Mesendoderm (in vitro differentiated cells): ENCODE results near the gene MUC6.

ENCODE experiments used
- DNase-seq: peaks from one replicate; pipeline ENCODE4 v3.0.0; 2013
- H2AK5ac ChIP-seq: 2 replicates; pipeline ENCODE4 v1.6.1; 2013; ENCODE audit warnings: low read length, inconsistent platforms
- H2BK120ac ChIP-seq: 2 replicates; pipeline ENCODE4 v1.6.1; 2013; ENCODE audit warnings: low read depth, mild to moderate bottlenecking, low read length, moderate library complexity, mixed read lengths
- H2BK15ac ChIP-seq: replicated peaks from 2 replicates; pipeline ENCODE4 v1.6.1; 2013; ENCODE audit warnings: low read depth, mild to moderate bottlenecking, moderate library complexity
- H2BK5ac ChIP-seq: 2 replicates; pipeline ENCODE4 v1.6.1; 2013; ENCODE audit warnings: low read length, inconsistent platforms
- H3K18ac ChIP-seq: 2 replicates; pipeline ENCODE4 v1.6.1; 2013; ENCODE audit warnings: mild to moderate bottlenecking, low read length, mixed read lengths
- H3K23ac ChIP-seq: one replicate; pipeline ENCODE4 v1.6.1; 2013; ENCODE audit warnings: low read length
- H3K27ac ChIP-seq: 2 replicates; pipeline ENCODE4 v1.5.1; 2013; ENCODE audit warnings: low read depth, mild to moderate bottlenecking, inconsistent platforms, low read length, moderate library complexity
- H3K27me3 ChIP-seq: 2 replicates; pipeline ENCODE4 v1.6.1; 2013; ENCODE audit warnings: low read length, control low read depth, mild to moderate bottlenecking, inconsistent platforms; ENCODE audit not compliant: insufficient read depth, poor library complexity
- H3K36me3 ChIP-seq: 2 replicates; pipeline ENCODE4 v1.6.1; 2013; ENCODE audit warnings: low read length, inconsistent platforms; ENCODE audit not compliant: control insufficient read depth, insufficient read depth
- H3K4ac ChIP-seq: one replicate; pipeline ENCODE4 v1.6.1; 2013; ENCODE audit warnings: low read depth, mild to moderate bottlenecking, low read length, moderate library complexity
- H3K4me1 ChIP-seq: 2 replicates; pipeline ENCODE4 v1.6.1; 2013; ENCODE audit warnings: low read depth, low read length, inconsistent platforms; ENCODE audit not compliant: control insufficient read depth
- H3K4me2 ChIP-seq: 2 replicates; pipeline ENCODE4 v1.6.1; 2013; ENCODE audit warnings: low read length
- H3K4me3 ChIP-seq: 2 replicates; pipeline ENCODE4 v1.5.1; 2013; ENCODE audit warnings: mild to moderate bottlenecking, low read length
- H3K56ac ChIP-seq: one replicate; pipeline ENCODE4 v1.6.1; 2013; ENCODE audit warnings: low read length
- H3K79me1 ChIP-seq: 2 replicates; pipeline ENCODE4 v1.6.1; 2013; ENCODE audit warnings: low read length, inconsistent platforms
- H3K79me2 ChIP-seq: 2 replicates; pipeline ENCODE4 v1.6.1; 2013; ENCODE audit warnings: mild to moderate bottlenecking, low read length; ENCODE audit not compliant: control insufficient read depth, insufficient read depth
- H3K9ac ChIP-seq: 2 replicates; pipeline ENCODE4 v1.6.1; 2013; ENCODE audit warnings: low read length, inconsistent platforms
- H4K5ac ChIP-seq: one replicate; pipeline ENCODE4 v1.6.1; 2013; ENCODE audit warnings: low read length
- H4K8ac ChIP-seq: one replicate; pipeline ENCODE4 v1.6.1; 2013; ENCODE audit warnings: low read depth, mild to moderate bottlenecking, control low read depth, low read length, moderate library complexity
- WGBS: extraction: QIAGEN DNeasy Blood & Tissue Kit; methylation state at CpG from one replicate; pipeline ENCODE4 v1.1.7; 2013; ENCODE audit warnings: low lambda C conversion rate, missing lambda C conversion rate; ENCODE audit not compliant: insufficient coverage; ENCODE audit errors: extremely low coverage; 5-methylcytosine and 5-hydroxymethylcytosine counted together

MUC6 gene

DNA sequence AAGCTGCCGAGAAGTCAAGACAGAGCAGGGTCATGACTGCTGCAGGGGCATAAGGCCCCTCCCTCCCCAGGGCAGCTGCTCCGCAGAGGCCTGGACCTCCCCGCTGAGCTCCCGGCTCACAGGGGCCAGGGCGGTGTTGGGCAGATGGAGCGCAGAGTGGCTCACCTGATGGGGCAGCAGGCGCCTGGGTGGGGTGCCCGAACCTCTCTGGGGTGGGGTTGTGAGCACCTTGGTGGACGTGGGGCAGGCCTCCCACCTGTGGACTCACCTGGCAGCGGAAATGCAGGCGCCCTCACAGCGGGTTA lies 22.9 kb downstream of the MUC6 start:
- H3K27ac ChIP-seq, result no peak overlapping the region
- no peak overlapping the region for H3K23ac ChIP-seq
- H3K18ac ChIP-seq, result no peak overlapping the region
- DNase-seq, result no peak
- H3K56ac ChIP-seq, result no peak overlapping the region
- WGBS, result no CpG with 5 or more reads among the region's 12 CpGs
- no peaks in the 10 kb centered on the region for H3K27me3 ChIP-seq
- no peak overlapping the region for H2BK15ac ChIP-seq
- H3K9ac ChIP-seq, result no peak overlapping the region
- no peaks in the 10 kb centered on the region for H3K4me1 ChIP-seq
- H2BK120ac ChIP-seq, result no peak overlapping the region
- H3K79me2 ChIP-seq, result no peaks in the 10 kb centered on the region
- H3K4ac ChIP-seq, result no peak overlapping the region
- H3K79me1 ChIP-seq, result peaks cover 11% of the 10 kb centered on the region
- H4K5ac ChIP-seq, result no peak overlapping the region
- H2AK5ac ChIP-seq, result no peak overlapping the region
- no peak overlapping the region for H2BK5ac ChIP-seq
- H3K4me2 ChIP-seq, result no peak overlapping the region
- H3K36me3 ChIP-seq, result peaks cover 10% of the 10 kb centered on the region
- no peak overlapping the region for H3K4me3 ChIP-seq
- H4K8ac ChIP-seq, result no peak overlapping the region

DNA sequence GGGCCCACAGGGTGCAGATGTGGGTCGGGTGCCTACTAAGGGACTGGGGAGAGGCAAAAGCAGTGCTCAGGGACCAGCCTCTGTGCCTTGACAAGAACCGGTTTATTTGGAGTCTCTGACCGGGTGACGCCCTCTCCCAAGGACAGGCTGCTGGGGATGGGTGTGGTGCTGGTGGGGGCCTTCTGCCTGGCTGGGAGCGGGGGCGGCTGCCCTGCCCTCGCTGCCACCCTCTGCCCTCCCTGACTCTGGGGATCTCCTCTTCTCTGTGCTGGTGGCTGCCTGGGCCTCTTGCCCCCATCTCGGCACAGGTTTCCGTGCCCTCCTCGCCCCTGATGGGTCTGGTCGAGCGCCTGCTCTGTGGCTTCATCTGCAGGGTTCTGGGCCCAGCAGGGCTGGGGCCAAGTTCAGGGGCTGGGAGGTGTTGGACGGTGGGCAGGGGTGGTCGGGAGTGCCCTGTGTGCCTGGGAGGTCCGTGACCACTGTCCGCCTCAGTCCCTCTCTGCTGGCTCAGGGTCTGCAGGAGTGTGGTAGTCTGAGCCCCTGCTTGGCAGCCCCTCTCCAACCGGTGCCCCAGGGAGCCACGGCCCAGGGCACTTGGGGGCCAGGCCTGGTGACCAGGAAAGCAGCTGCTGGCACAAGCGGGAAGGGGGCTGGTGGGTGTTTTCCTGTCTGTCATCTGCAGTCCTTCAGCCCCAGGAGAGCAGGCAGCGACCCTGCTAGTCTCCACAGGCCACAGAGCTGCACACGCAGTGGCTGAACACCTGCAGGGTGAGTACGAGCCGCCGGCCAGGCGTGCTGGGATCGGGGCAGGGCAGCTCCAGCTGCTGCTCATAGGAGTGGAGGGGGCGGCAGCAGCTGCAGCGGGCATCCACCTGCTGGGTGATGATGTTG lies 23.5 kb downstream of the MUC6 start:
- H2BK5ac ChIP-seq, result no peak overlapping the region
- no peak overlapping the region for H3K27ac ChIP-seq
- H4K8ac ChIP-seq, result no peak overlapping the region
- no peak overlapping the region for H2BK120ac ChIP-seq
- no peaks in the 10 kb centered on the region for H3K79me2 ChIP-seq
- WGBS, result no CpG with 5 or more reads among the region's 28 CpGs
- no peaks in the 10 kb centered on the region for H3K4me1 ChIP-seq
- no peak overlapping the region for H2AK5ac ChIP-seq
- H3K9ac ChIP-seq, result no peak overlapping the region
- H3K56ac ChIP-seq, result no peak overlapping the region
- H3K18ac ChIP-seq, result no peak overlapping the region
- H3K27me3 ChIP-seq, result no peaks in the 10 kb centered on the region
- no peak overlapping the region for H4K5ac ChIP-seq
- no peak overlapping the region for H3K4me2 ChIP-seq
- no peak overlapping the region for H3K4ac ChIP-seq
- DNase-seq, result no peak
- H3K79me1 ChIP-seq, result peaks cover 11% of the 10 kb centered on the region
- no peak overlapping the region for H3K23ac ChIP-seq
- H3K36me3 ChIP-seq, result peaks cover 10% of the 10 kb centered on the region
- no peak overlapping the region for H3K4me3 ChIP-seq
- no peak overlapping the region for H2BK15ac ChIP-seq

DNA sequence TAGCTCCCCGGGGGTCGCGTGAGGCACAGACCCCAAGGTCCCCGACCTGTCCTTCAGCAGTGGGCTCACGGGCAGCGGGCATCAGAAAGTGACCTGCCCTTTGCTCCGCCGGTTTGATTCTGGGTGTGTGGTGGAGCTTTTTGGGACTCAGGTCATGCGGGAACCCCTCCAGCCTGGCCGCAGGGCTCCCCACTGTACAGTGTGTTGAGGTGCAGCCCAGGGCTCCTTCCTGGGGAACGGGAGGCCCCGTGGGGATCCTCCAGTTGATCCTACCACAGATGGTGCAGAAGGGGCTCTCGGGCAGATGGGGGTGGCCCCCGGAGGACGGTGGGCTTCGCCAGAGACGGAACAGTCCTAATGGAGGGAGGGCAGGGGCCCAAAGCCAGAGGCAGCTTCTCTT lies 24.2 kb downstream of the MUC6 start:
- no CpG with 5 or more reads among the region's 17 CpGs for WGBS
- no peaks in the 10 kb centered on the region for H3K4me1 ChIP-seq
- no peak overlapping the region for H3K4me2 ChIP-seq
- H2AK5ac ChIP-seq, result no peak overlapping the region
- H3K79me2 ChIP-seq, result no peaks in the 10 kb centered on the region
- no peak overlapping the region for H3K4me3 ChIP-seq
- H2BK120ac ChIP-seq, result no peak overlapping the region
- H2BK5ac ChIP-seq, result no peak overlapping the region
- H4K5ac ChIP-seq, result no peak overlapping the region
- H4K8ac ChIP-seq, result no peak overlapping the region
- H3K18ac ChIP-seq, result no peak overlapping the region
- H3K56ac ChIP-seq, result no peak overlapping the region
- peaks cover 10% of the 10 kb centered on the region for H3K36me3 ChIP-seq
- H3K27me3 ChIP-seq, result no peaks in the 10 kb centered on the region
- no peak overlapping the region for H3K4ac ChIP-seq
- H3K79me1 ChIP-seq, result peaks cover 8% of the 10 kb centered on the region
- H3K27ac ChIP-seq, result no peak overlapping the region
- no peak overlapping the region for H2BK15ac ChIP-seq
- H3K9ac ChIP-seq, result no peak overlapping the region
- DNase-seq, result no peak
- H3K23ac ChIP-seq, result no peak overlapping the region

DNA sequence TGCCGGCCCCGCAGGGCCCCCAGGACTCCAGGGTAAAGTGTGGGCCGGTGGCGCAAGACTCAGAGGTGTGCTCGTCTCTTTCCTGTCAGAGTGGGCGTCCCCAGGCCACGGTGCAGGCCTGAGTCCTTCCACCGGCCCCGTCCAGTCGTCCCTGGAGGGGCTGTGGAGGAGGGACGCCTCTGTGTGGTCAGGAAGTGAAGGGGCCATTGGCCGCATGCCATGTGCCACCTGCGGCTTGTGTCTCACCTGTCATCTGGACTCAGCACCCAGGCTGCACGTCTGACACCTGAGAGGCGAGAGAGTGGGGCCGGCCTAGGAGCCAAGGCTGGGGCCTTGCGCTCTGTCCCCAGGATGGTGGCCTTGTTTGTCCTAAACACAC lies 25.2 kb downstream of the MUC6 start:
- H3K56ac ChIP-seq, result no peak overlapping the region
- H3K79me1 ChIP-seq, result no peaks in the 10 kb centered on the region
- DNase-seq, result no peak
- no peak overlapping the region for H3K4ac ChIP-seq
- H3K36me3 ChIP-seq, result peaks cover 13% of the 10 kb centered on the region
- H4K5ac ChIP-seq, result no peak overlapping the region
- H3K9ac ChIP-seq, result no peak overlapping the region
- no peaks in the 10 kb centered on the region for H3K27me3 ChIP-seq
- no CpG with 5 or more reads among the region's 17 CpGs for WGBS
- H2BK5ac ChIP-seq, result no peak overlapping the region
- H2AK5ac ChIP-seq, result no peak overlapping the region
- no peak overlapping the region for H3K4me3 ChIP-seq
- H3K23ac ChIP-seq, result no peak overlapping the region
- no peak overlapping the region for H3K27ac ChIP-seq
- H3K79me2 ChIP-seq, result no peaks in the 10 kb centered on the region
- H4K8ac ChIP-seq, result no peak overlapping the region
- H2BK15ac ChIP-seq, result no peak overlapping the region
- H2BK120ac ChIP-seq, result no peak overlapping the region
- H3K4me1 ChIP-seq, result no peaks in the 10 kb centered on the region
- no peak overlapping the region for H3K4me2 ChIP-seq
- H3K18ac ChIP-seq, result no peak overlapping the region

DNA sequence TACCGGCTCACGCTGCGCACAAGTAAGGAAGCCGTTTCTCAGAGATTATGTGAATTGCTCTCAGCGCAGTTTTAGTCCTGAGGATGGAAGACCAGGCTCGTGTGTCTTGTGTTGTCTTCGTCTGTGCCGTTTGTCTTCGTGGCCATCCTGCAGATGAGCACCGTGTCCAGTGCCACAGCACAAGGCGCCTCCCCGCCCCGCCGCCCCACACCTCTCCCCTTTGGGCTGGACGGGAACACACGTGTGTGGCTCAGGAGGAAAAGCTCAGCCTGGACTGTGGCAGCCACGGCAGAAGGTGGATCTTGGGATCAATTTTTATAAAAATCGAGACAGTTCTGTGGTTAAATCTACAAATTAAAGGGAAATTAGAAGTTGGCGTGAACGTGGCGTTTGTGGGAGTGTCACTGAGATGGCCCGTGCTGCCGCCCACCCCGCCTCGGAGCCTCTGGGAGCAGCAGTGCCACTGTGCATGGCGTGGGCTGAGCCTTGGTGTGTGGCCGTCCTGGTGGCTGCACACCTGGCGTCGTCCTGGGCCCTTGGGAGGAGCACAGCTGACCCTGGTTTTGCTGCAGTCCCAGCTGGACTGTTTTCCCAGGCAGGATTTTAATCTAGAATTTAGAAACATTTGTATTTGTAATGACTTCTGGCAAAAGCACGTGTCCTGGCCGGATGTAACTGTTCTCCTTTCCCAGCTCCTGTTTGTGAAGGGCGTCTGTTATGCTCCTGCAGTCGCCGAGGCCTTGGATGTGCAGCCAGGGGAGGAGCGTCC lies 25.8 kb downstream of the MUC6 start:
- no peak for DNase-seq
- Histone ChIP-seq H3K79me1 (no peaks in the 10 kb centered on the region), H3K56ac (no peak overlapping the region), H2AK5ac (no peak overlapping the region), H3K18ac (no peak overlapping the region), H3K36me3 (peaks cover 13% of the 10 kb centered on the region), H3K4me1 (no peaks in the 10 kb centered on the region), H3K79me2 (no peaks in the 10 kb centered on the region), H4K5ac (no peak overlapping the region), H3K4ac (no peak overlapping the region), H4K8ac (no peak overlapping the region), H3K27ac (no peak overlapping the region), H3K27me3 (no peaks in the 10 kb centered on the region), H2BK5ac (no peak overlapping the region), H3K4me3 (no peak overlapping the region), H2BK120ac (no peak overlapping the region), H3K23ac (no peak overlapping the region), H2BK15ac (no peak overlapping the region), H3K4me2 (no peak overlapping the region), H3K9ac (no peak overlapping the region)
- WGBS, result no CpG with 5 or more reads among the region's 35 CpGs
